Measurements from ENCODE around the gene SGPL1.

The SGPL1 gene

GRCh38 chr10:70886921-70887665 lies 71.3 kb downstream of the SGPL1 start:
- DNase-seq: no peak

GRCh38 chr10:70887804-70888800 lies 72.4 kb downstream of the SGPL1 start, which contains the start of gene PCBD1:
TSS of gene PCBD1 (minus strand) at chr10:70888565. CDS start at chr10:70888533, 32 bp downstream.
- DNase-seq: peak; percentile 71

- DNase-seq: no peak
These were observed 73.5 kb downstream of the SGPL1 start for GRCh38 chr10:70889291-70889690.

- no peak for DNase-seq
These were observed 75.2 kb downstream of the SGPL1 start for GRCh38 chr10:70890917-70891431.

GRCh38 chr10:70891627-70892026 lies 75.9 kb downstream of the SGPL1 start:
- no peak for DNase-seq

- DNase-seq: no peak
These were observed 76.9 kb downstream of the SGPL1 start for GRCh38 chr10:70892631-70893030.

- DNase-seq: no peak
These were observed 77.7 kb downstream of the SGPL1 start for GRCh38 chr10:70893227-70894006.

- DNase-seq: no peak
These were observed 78.7 kb downstream of the SGPL1 start for GRCh38 chr10:70894416-70894815.

- no peak for DNase-seq
These were observed 80.8 kb downstream of the SGPL1 start for GRCh38 chr10:70896551-70896950.

GRCh38 chr10:70898687-70899086 lies 82.9 kb downstream of the SGPL1 start:
- no peak for DNase-seq

GRCh38 chr10:70899096-70899495 lies 83.3 kb downstream of the SGPL1 start:
- no peak for DNase-seq

- no peak for DNase-seq
These were observed 85.6 kb downstream of the SGPL1 start for GRCh38 chr10:70901276-70901878.

- DNase-seq: no peak
These were observed 87.0 kb downstream of the SGPL1 start for GRCh38 chr10:70902661-70903261.

- DNase-seq: peak; percentile 22
These were observed 87.6 kb downstream of the SGPL1 start for GRCh38 chr10:70903262-70903921.

GRCh38 chr10:70905071-70906021 lies 89.6 kb downstream of the SGPL1 start:
- no peak for DNase-seq

GRCh38 chr10:70906031-70906783 lies 90.5 kb downstream of the SGPL1 start:
- DNase-seq: no peak

- no peak for DNase-seq
These were observed 91.3 kb downstream of the SGPL1 start for GRCh38 chr10:70906953-70907636.

- DNase-seq: no peak
These were observed 92.1 kb downstream of the SGPL1 start for GRCh38 chr10:70907637-70908405.
